Stimulated activated CD4-positive, alpha-beta T cell treated with anti-CD3 and anti-CD28 coated beads, Interleukin-4, amount 100 ng/mL, for 1 hour (primary cell): ENCODE data around the gene GPRIN3.

Source experiments
- DNase-seq: peaks from one replicate; pipeline ENCODE4 v3.0.0-alpha.2; 2020

GPRIN3 gene

DNA sequence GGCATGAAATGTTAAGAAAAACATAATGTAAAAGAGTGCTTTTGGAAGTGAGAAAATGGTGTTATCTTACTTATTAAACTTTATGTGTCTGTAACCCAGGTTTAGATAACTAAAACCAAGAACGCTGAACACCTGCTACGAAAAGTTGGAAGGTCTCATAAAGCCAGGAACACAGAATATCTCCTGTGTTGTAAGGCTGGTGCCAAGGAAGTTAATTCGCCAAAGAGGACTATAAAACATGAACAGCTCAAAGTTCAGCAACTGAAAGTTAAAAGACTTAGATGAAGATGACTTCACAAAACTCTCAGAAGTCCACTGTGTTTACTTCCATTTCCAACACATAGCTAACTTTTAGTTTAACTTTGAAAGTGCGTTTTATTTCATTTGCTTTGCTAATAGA lies 54.3 kb downstream of the GPRIN3 start:
- no peak for DNase-seq

DNA sequence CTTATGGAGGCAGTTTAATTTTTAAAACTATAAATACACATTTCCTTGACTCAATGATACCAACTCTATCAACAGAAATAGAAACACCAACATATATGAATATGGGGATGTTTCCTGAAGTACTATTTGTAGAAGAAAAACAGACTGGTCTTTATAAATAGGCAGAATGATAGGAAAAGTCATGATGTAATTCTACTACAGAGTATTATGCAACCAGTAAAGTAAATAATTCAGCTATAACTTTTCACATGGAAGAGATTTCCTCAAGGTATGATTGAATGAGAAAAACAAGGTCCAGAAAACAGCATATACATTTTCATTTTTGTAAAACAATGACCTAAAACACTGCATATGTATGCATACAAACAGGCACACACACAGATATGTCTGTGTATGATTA lies 56.2 kb downstream of the GPRIN3 start:
- DNase-seq = no peak

DNA sequence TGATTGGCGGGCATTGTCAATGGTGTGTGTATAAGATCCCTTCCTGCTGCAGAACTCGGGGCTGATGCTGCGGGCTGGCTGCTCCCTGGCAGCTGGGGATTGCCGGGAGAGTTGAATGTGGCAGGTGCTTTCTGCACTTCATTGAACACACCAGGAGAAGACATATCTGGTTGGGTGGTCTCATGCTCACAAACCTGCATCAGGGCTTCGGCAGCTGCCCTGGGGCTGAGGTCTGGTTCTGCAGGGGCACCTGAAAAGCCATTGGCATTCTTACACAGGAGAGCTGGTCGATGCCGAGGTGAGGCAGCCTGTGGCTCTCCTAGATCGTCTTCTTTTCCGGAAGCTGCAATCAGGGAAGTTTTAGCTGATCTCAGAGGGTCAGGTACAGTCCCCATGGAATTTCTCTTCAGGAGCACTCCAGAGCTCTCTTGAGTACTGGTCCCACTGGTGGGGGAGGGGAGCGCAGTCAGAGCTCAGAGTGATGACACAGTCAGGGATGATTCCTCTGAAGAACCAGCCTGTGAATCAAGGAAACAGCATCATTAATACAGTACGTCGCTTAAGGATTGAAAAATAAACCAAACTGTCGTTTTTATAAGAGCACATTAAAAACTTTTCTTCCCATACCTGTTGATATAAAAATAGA lies 57.8 kb downstream of the GPRIN3 start:
- no peak for DNase-seq

DNA sequence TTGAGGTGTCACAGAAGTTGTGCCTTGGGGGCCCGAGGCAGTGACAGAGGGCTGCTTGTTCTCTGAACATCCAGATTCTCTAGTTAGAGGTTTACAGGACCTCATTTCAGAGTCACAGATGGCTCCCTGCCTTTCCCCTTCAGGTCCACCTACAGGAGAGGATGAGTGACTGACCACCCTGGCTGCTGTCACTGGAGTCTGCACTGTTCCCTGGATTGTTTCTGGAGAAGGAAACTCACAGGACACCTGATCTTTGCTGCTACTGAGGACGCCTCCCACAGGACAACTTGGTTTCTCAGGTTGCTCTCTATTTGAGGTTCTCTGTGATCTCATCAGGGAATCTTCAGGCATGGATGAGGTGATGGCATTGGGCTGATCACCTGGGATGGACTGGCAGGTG lies 58.3 kb downstream of the GPRIN3 start:
- DNase-seq = no peak

DNA sequence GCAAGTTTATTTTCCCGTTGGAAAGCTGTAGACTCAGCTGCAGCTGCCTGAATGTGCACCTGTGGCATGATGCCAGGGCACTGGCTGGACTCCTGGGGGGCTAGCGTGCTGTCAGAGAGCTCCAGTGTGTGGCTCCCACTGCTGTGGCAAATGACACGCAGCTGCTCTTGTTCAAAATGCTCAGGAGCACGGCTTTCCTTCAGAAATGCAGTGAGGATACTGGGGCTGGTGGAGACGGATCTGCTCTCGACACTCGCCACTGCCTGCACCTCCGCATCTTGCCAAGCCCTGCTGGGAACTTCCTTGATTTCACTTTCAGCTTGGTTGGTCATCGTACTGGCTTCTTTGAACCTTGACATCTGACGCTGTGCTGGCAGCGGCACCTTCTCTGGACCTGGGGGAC lies 58.7 kb downstream of the GPRIN3 start:
- no peak for DNase-seq

DNA sequence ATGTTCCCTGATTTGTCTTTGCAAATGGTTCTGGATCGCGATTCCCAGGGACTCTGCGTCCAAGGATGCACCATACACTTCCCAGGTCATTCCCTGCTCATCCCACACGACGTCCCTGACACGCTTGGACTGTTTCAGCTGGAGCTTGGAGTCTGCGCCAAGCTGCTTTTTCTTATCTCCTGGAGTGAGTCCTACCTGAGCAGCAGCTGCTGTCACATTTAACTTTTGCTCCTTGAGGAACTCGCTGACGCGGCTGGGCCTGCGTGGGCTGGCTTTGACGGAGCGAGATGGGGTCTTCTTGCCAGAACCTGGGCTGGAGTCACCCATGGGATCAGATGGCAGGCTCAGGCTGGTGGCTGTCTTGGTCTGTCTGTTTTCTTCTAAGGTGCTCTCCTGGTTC lies 59.6 kb downstream of the GPRIN3 start:
- DNase-seq = no peak

DNA sequence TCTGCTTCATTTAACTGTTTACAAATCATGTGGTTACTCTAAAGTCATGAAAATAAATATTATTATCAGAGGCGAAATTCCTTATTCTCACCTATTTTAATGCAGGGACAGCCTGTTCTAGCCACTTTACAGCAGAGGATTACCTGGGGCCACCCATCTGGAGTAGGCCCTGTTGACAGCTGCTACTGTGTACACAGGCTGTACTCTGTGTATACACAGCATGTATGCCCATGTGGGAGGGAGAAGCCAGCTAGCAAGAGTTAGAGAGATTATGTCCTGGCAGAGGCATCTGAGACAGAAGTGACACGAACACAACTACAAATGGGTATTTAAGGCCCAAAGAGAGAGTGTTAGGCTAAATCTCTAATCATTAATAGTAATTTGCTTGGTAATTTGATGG lies 62.1 kb downstream of the GPRIN3 start:
- DNase-seq = no peak

DNA sequence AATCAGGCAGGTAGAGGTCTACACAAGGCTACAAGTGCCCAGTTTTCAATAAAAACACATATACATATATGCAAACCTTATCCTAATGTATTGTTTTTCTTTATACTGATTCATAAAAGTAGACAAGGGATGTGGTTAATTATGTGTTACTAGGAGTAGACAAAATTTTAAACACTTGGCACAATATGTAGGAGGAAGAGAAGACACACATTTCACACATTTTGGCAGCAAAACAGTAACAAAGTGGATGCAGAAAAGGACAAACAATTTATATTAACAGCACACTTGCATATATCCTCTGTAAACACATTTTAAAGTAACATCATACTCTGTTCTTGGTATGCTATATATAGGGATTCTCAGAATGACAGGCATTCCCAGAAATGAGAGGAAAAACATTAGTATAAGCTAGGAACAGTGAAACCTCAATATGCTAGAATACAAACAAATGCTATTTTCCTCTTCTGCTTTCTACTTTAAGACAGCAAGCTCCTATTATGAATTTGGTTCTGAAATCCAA lies 63.8 kb downstream of the GPRIN3 start:
- no peak for DNase-seq

DNA sequence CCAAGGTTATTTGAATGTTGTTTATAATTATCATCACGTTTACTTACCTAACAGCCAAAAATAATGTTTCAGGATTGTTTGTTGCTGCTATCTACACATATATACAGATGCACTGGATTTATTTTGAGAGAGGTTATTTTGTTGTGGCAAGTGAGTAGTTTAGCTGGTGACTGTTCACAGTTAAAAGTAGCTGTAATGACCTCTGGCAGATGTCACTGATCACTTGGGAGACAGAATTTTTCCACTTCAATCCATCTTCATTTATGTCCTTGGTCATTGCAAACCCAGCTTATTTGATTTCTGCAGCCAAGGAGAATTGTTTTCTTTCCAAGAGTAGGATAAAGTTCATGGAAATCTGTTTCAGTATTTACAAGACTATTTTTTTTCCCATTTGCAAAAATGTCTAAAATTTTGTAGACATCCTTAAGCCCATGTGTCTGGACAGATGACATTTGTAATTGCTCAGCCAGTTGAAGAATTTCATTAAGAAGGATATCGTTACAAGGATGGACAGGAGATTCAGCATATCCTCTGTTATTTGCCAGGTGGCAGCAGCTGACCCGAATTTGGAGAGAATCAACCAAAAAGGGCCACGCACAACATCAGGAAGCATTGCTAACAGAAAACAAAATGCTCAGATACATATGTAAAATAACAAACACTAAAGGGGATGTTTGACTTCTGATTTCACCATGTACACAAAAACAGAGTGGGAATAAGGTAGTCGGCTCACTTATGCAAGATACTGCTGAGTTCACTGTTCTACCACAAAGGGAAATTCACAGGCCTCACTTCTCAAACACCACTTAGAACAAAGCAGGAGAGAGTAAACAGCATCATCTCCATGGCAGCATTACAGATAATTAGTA lies 64.5 kb downstream of the GPRIN3 start:
- DNase-seq = no peak

DNA sequence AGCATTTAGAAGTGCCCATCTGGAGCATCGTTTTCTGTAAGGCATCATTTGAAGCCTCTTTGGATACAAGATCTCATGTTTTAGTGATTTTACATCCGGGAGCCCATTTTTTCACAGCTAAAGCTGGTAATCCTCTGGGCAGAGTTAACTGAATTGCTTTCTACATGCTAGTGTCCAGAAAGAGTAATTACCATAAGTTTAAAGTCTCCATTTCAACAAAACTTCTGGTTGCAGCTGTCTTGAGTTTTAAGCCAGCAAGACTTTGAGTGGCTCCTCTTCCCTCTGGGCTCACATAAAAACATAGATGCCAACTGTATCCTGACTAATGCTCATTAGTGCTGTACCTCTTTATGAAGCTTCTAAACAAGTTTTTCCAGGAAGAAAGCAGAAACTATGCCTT lies 65.4 kb downstream of the GPRIN3 start:
- no peak for DNase-seq

DNA sequence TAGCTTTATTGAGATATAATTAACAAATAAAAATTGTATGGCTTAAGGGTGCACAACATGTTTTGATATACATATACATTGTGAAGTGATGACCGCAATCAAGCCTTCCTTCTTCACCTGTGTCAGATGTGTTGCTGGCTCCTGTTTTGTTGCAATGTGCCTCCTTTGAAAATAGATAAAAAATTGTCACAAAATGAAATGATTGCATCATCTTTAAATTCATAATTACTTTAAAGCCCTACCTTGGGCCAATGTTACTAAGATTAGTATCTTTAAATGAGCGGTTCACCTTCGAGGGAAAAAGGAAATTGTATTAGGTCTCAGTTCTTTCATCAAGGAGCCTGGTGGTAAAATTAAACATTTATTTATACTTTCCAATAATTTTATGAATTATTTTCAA lies 77.3 kb downstream of the GPRIN3 start:
- no peak for DNase-seq

DNA sequence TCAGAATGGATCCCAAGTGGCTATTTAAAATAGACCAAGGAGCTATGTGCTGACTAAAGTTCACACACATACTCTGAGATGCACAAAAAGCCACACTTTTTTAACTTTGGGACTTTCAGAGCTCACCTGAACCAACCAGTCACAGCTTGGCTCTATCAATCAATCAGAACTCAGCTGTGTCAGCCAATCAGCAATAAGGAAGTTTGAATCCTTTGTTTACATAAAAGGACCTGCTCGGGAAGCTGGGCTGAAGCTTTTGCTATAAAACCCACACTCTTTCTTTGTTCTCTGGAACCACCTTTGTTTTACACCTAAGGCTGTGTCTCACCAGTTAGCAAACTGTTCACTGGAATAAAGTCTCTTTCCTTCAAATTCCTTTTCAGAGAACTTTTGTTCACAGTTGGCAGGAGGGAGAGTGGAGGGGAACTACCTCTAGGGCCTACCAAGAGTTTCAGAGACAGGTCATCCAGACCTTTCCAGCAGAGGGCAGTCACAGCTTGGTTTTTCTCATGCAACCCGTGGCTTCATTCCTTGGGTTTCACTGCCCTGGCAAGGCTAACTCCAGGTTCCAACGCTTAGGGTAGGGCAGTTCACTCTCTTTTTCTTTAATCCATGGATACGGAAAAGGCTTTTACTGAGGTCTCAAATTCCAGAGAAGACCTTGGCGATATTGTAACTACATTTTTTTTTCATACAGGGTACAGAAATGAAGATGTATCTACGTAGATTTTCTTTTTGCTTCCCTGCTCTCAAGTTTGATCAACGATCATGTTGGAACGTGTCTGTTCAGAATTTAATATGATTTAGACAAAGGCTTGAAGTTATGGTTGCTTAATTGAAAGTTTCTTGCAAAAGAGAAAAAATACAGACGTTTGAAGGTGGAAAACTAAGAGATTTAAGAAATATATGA lies 80.7 kb downstream of the GPRIN3 start:
- DNase-seq = peak; percentile 68

DNA sequence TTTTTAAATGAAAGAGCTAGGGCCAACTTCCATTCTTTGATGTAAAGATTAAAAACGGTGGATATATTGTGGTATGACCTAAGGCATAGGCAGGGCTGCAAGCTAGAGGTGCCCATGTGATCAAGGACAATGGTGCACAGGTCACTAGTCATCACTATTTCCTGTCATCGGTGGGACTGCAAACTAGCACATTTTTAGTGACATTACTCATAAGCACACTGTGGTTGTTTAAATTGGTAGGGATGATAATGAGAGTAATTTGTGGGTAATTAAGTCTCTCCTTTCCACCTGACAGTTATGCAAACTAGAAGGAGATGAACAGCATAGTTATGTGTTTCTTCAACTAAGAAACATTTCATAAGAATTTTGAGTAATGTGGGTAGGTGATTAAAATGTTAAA lies 85.4 kb downstream of the GPRIN3 start:
- no peak for DNase-seq

DNA sequence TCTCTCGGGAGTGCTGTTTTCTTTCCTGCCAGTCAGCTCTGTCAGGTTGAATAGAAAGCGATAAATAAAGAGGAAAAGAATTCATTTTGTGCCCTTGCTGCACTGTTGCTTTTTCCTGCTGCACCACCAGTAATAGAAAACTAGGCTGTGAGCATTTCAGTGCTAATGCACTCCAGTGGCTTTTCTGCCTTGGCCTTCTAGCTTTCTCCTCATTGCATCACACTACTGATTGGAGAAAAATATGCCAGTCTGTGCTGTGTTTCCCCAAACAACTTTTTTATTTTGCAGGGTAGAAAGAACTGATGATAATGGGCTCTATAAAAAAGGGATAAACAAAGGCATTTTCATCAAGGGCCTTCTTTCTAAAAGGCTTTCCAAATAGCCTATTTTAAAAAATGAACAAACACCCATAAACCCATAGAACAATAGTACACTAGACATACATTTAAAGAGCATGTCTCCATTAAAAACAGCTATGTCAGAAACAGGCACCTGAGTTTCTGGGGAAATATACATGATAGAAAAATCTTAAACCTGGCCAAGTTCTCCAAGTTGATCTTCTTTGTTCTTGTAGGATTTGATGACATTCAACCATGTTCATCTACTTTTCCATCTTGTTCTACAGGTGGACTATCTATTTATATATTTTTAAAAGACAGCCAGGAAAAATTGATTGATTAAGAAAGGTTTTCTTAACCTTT lies 86.3 kb downstream of the GPRIN3 start:
- no peak for DNase-seq

DNA sequence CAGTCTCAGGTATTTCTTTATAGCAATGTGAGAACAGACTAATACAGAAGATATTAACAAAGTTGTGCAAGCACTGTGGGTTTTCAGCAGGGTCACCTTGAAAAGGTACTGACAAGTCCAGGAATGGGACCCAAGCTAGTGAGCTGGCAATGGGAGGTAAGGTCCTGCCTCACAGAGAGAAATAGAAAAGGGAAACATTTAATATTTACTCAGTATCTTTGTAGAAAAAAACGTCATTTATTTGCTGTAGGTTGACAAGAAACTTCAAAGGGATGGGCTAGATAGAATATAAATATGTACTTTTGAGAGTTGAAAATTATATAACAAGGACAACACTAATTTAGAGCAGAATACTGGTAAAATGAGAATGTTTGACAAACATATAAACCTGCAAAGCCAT lies 89.0 kb downstream of the GPRIN3 start:
- DNase-seq = no peak

DNA sequence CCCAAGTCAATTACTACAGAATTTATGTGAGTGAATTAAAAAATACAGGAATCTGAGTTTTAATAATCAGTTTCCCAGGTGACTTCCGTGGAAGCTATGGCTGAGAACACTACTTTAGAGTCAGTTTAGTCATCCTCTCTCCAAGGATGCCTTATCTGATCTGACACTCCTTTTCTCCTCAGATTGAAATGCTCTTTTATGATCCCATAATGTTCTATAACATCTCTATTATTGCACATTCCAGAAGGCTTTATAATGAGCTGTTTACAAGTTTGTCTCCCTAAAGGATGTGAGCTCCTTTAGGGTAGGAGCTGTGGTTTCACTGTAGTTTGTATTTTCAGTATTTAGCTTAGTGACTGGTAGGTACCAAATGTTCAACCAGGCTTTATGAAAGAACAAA lies 90.0 kb downstream of the GPRIN3 start:
- no peak for DNase-seq

DNA sequence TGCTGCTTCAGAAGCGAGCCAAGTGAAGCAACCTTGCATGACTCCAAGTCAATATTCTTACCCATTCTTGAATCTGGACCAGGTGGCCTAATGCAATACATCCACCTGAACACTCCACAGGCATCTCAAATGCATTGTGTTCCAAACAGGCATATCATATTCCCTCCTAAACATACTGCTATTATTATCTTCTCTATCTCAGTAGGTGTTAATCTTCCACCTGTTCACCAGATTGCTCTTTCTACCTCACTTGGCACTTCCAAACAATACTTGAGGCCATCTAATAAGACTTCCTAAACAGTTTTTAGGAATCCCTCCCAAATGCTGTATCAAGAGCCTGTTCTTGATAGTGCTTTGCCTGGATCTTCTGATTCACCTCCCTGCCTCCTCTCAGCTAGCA lies 90.7 kb downstream of the GPRIN3 start:
- no peak for DNase-seq

DNA sequence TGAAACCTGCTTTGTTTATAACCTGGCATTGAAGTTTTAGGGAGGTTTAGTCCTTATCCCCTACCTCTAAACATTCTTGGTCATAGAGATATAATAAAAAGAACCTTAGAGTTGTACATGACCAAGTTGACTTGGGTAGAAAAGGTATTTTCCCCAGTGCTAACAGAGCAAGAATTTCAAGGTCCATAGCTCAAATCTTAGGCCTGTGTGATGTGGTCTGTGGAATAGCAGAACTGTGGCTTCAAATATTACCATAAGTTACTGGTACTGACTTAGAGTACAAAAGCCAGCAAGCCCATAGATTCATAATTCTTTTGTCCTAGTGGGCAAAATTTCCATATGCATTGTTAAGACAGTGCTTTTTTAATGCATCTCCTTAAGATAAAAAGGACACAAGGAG lies 91.2 kb downstream of the GPRIN3 start:
- DNase-seq = no peak

DNA sequence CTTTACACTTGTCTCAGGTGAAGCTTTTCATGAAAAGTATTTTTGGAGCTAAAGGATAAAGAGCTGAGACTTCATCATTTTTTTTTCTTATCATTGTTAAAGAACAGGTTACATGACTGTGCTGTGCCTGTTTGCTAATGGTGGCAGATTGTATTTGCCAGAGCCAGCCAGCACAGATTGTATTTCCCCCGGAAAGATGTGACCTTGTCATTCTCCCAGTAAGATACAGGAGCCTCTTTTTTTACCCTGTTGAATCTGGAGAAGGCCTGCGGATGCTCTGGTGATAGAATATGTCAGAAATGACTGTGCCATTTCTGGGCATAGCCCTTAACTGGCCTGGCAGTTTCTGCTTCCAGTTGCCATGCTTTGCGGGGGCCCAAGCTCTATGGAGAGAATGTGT lies 91.9 kb downstream of the GPRIN3 start:
- no peak for DNase-seq

DNA sequence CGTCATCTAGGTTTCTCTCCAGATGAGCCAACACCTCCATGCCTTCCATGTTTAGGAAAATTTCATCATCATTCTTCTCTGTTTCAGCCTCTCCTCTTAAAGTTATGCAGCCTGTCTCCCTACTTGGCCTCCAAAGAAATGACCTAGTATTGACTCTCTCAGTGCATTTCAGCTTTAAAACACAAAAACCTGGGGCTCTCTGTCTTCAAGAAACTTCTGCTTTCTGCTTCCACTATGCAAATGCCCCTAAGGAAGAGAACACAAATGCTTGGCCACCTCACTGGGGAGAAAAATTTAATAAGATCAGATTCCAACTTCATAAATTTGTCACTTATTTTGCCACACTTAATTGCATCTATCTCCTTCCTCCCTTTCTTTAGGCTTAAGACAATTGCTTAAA lies 93.3 kb downstream of the GPRIN3 start:
- no peak for DNase-seq

DNA sequence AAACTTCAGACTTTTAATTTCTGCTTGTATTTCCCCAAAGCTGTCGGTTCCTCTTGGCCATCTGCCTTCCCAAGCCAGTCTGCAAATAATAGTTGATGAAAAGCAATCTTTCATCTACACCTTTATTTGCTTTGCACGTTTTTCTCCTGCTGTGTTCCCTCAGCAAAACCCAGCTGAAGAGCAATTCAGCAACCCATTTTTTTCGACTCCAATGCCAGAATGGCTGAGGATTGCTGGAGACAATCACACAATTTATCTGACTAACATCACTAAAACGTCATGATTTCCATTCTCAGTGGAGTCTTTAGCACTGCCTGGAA lies 94.3 kb downstream of the GPRIN3 start:
- no peak for DNase-seq

DNA sequence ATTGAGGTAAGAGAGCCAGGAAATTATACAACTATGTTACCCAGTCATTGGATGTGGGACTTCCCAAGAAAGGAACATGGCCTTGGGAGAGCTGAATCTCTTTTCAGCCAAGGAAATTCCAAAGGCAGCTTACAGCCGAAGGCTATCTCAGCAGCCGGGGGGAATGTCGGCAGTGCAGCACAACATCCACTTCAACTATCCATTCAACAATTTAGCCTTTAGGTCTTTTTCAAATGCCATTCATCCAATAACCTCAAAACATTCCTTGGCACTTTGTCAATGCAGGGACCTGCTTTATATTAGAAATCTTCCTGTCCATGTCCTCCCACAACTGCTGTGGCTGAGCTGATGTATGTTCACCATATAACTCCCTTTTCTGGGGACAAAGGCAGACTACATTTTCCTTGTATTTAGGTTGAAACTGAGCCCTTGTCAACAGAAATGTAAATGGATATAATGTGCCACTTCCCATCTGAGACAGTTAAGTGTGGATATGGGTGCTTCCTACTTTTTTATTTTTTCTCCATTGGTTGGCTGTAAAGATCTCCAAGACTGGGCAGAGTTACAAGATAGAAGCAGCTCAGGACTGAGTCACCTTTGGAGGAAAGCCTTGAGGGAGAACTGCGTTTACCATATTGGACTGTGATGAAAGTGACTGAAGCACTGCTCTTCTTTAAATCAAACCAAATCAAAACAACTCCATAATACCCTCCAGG lies 94.8 kb downstream of the GPRIN3 start:
- DNase-seq = no peak
